Stimulated activated CD8-positive, alpha-beta memory T cell treated with anti-CD3 and anti-CD28 coated beads, Interleukin-7, amount 100 ng/mL, for 24 hours (primary cell): ENCODE data around the gene SESN1.
"Not testable (repeated sequence)": the region's sequence is repeated elsewhere in the genome, so short reads cannot be mapped to it uniquely, and the experiment has no call there.

Experiments used
- DNase-seq: peaks from one replicate; pipeline ENCODE4 v3.0.0-alpha.2; 2020; ENCODE audit warnings: low read depth

Gene SESN1

GRCh38 chr6:109094416-109095035 is at the start of gene SESN1:
TSS of gene SESN1 (minus strand) at chr6:109094846. CDS start at chr6:109094073, 773 bp downstream.
- peak; percentile 73 for DNase-seq

GRCh38 chr6:109143191-109143590 is 48.5 kb upstream of the SESN1 start:
- DNase-seq = no peak

- DNase-seq = not testable (repeated sequence)
Observed at GRCh38 chr6:109142067-109142466, 47.4 kb upstream of the SESN1 start.

GRCh38 chr6:109139109-109139508 is 44.5 kb upstream of the SESN1 start:
- DNase-seq = no peak

- DNase-seq = not testable (repeated sequence)
Observed at GRCh38 chr6:109136530-109136929, 41.9 kb upstream of the SESN1 start.

- not testable (repeated sequence) for DNase-seq
Observed at GRCh38 chr6:109136039-109136438, 41.4 kb upstream of the SESN1 start.

- not testable (repeated sequence) for DNase-seq
Observed at GRCh38 chr6:109135600-109135999, 41.0 kb upstream of the SESN1 start.

- no peak for DNase-seq
Observed at GRCh38 chr6:109130065-109130464, 35.4 kb upstream of the SESN1 start.

GRCh38 chr6:109125504-109125903 is 30.9 kb upstream of the SESN1 start:
- no peak for DNase-seq

GRCh38 chr6:109124219-109124618 is 29.6 kb upstream of the SESN1 start:
- DNase-seq = no peak

GRCh38 chr6:109121411-109121810 is 26.8 kb upstream of the SESN1 start:
- DNase-seq = no peak

- no peak for DNase-seq
Observed at GRCh38 chr6:109118871-109119354, 24.3 kb upstream of the SESN1 start.

GRCh38 chr6:109118337-109118736 is 23.7 kb upstream of the SESN1 start:
- DNase-seq = no peak

- no peak for DNase-seq
Observed at GRCh38 chr6:109117346-109118035, 22.8 kb upstream of the SESN1 start.

- not testable (repeated sequence) for DNase-seq
Observed at GRCh38 chr6:109112663-109113062, 18.0 kb upstream of the SESN1 start.

GRCh38 chr6:109109663-109110062 is 15.0 kb upstream of the SESN1 start:
- not testable (repeated sequence) for DNase-seq

GRCh38 chr6:109105681-109106080 is 11.0 kb upstream of the SESN1 start:
- DNase-seq = no peak

GRCh38 chr6:109104512-109104911 is 9.9 kb upstream of the SESN1 start:
- DNase-seq = no peak

GRCh38 chr6:109103942-109104341 is 9.3 kb upstream of the SESN1 start:
- no peak for DNase-seq

GRCh38 chr6:109102762-109103161 is 8.1 kb upstream of the SESN1 start:
- DNase-seq = no peak

GRCh38 chr6:109097661-109098060 is 3.0 kb upstream of the SESN1 start:
- DNase-seq = no peak

GRCh38 chr6:109096208-109096607 is 1.6 kb upstream of the SESN1 start:
- DNase-seq = no peak

- DNase-seq = no peak
Observed at GRCh38 chr6:109095835-109096084, 1.1 kb upstream of the SESN1 start.
